Mesenchymal stem cell (in vitro differentiated cells and primary cell): Measurements from ENCODE around the gene NME2.

Experiments used
- DNase-seq: peaks from one replicate; pipeline ENCODE4 v3.0.0-alpha.2; 2013
- H2AFZ ChIP-seq: one replicate; pipeline ENCODE4 v1.6.1; 2013; ENCODE audit warnings: low read depth, mild to moderate bottlenecking, control low read depth, inconsistent platforms, low read length, moderate library complexity
- H2AK5ac ChIP-seq: 2 replicates; pipeline ENCODE4 v1.6.1; 2013; ENCODE audit warnings: low read length, moderate library complexity, mild to moderate bottlenecking, inconsistent platforms; ENCODE audit not compliant: severe bottlenecking
- H2BK120ac ChIP-seq: one replicate; pipeline ENCODE4 v1.6.1; 2013; ENCODE audit warnings: low read depth, mild to moderate bottlenecking, inconsistent platforms, low read length, moderate library complexity
- H2BK12ac ChIP-seq, 2 experiments: one replicate each; pipeline ENCODE4 v1.6.1; 2013; ENCODE audit warnings: inconsistent platforms in 2 of 2, low read length in 2 of 2, mild to moderate bottlenecking in 2 of 2, moderate library complexity in 2 of 2, control low read depth in 1 of 2
- H2BK15ac ChIP-seq: one replicate; pipeline ENCODE4 v1.6.1; 2013; ENCODE audit warnings: mild to moderate bottlenecking, low read depth, inconsistent platforms; ENCODE audit not compliant: poor library complexity, severe bottlenecking
- H2BK5ac ChIP-seq: 2 replicates; pipeline ENCODE4 v1.6.1; 2013; ENCODE audit warnings: low read depth, mild to moderate bottlenecking, low read length, control low read depth, inconsistent platforms; ENCODE audit not compliant: poor library complexity, severe bottlenecking
- H3K14ac ChIP-seq, 2 experiments: one replicate each; pipeline ENCODE4 v1.6.1; 2013; ENCODE audit warnings: inconsistent platforms in 2 of 2, low read length in 2 of 2, control low read depth in 1 of 2, mild to moderate bottlenecking in 1 of 2, moderate library complexity in 1 of 2
- H3K18ac ChIP-seq, 2 experiments: one replicate each; pipeline ENCODE4 v1.6.1; 2013; ENCODE audit warnings: inconsistent platforms in 2 of 2, low read length in 2 of 2, control low read depth in 1 of 2, low read depth in 1 of 2, mild to moderate bottlenecking in 1 of 2
- H3K23ac ChIP-seq, 2 experiments: one replicate each; pipeline ENCODE4 v1.6.1; 2013; ENCODE audit warnings: inconsistent platforms in 2 of 2, low read length in 2 of 2, mild to moderate bottlenecking in 2 of 2, moderate library complexity in 2 of 2, control low read depth in 1 of 2
- H3K27ac ChIP-seq: 2 replicates; pipeline ENCODE4 v1.5.1; 2013; ENCODE audit warnings: mild to moderate bottlenecking, moderate library complexity, low read length, control low read depth, inconsistent platforms; ENCODE audit not compliant: poor library complexity, severe bottlenecking
- H3K27me3 ChIP-seq, 2 experiments: 2 replicates each; pipeline versions ENCODE4 v1.6.1 to v1.7.0; 2013; ENCODE audit warnings: low read length in 2 of 2, mild to moderate bottlenecking in 2 of 2, moderate library complexity in 2 of 2, control low read depth in 1 of 2, inconsistent platforms in 1 of 2; ENCODE audit not compliant: control insufficient read depth in 1 of 2, insufficient read depth in 1 of 2
- H3K36me3 ChIP-seq, 2 experiments: 2 replicates each; pipeline versions ENCODE4 v1.6.1 to v1.7.0; 2013; ENCODE audit warnings: low read length in 2 of 2, control low read depth in 1 of 2, inconsistent platforms in 1 of 2, low read depth in 1 of 2, mild to moderate bottlenecking in 1 of 2; ENCODE audit not compliant: insufficient read depth in 2 of 2, control insufficient read depth in 1 of 2
- H3K4ac ChIP-seq, 2 experiments: one replicate each; pipeline ENCODE4 v1.6.1; 2013; ENCODE audit warnings: inconsistent platforms in 2 of 2, low read length in 2 of 2, mild to moderate bottlenecking in 2 of 2, moderate library complexity in 2 of 2, control low read depth in 1 of 2, low read depth in 1 of 2
- H3K4me1 ChIP-seq: 2 replicates; pipeline ENCODE4 v1.6.1; 2013; ENCODE audit warnings: low read depth, low read length, control low read depth; ENCODE audit not compliant: control insufficient read depth, insufficient read depth
- H3K4me2 ChIP-seq: 2 replicates; pipeline ENCODE4 v1.6.1; 2013; ENCODE audit warnings: low read length, mild to moderate bottlenecking, inconsistent platforms; ENCODE audit not compliant: poor library complexity, severe bottlenecking
- H3K4me3 ChIP-seq, 2 experiments: 2 replicates each; pipeline versions ENCODE4 v1.5.1 to v1.7.0; 2013; ENCODE audit warnings: low read length in 2 of 2, mild to moderate bottlenecking in 2 of 2, control low read depth in 1 of 2, low read depth in 1 of 2; ENCODE audit not compliant: insufficient read depth in 1 of 2
- H3K79me1 ChIP-seq: replicated peaks from 2 replicates; pipeline ENCODE4 v1.6.1; 2013; ENCODE audit warnings: mild to moderate bottlenecking, control low read depth, low read length, inconsistent platforms; ENCODE audit not compliant: poor library complexity, severe bottlenecking
- H3K9ac ChIP-seq: 2 replicates; pipeline ENCODE4 v1.7.0; 2013; ENCODE audit warnings: mild to moderate bottlenecking, low read length, moderate library complexity
- H3K9me3 ChIP-seq: 2 replicates; pipeline ENCODE4 v1.7.0; 2013; ENCODE audit warnings: mild to moderate bottlenecking, low read length; ENCODE audit not compliant: control insufficient read depth
- H4K8ac ChIP-seq: one replicate; pipeline ENCODE4 v1.6.1; 2013; ENCODE audit warnings: inconsistent platforms, mild to moderate bottlenecking, low read length, moderate library complexity
- H4K91ac ChIP-seq: one replicate; pipeline ENCODE4 v1.6.1; 2013; ENCODE audit warnings: mild to moderate bottlenecking, low read length, inconsistent platforms
- WGBS: methylation state at CpG from one replicate; pipeline ENCODE4 v1.1.7; 2013; ENCODE audit warnings: mixed read lengths; 5-methylcytosine and 5-hydroxymethylcytosine counted together

NME2 gene

GRCh38 chr17:51153210-51154072, 12.8 kb upstream of the NME2 start, which contains the start of gene NME1:
TSS of gene NME1 (plus strand) at chr17:51153559. CDS start at chr17:51155655, 2,096 bp downstream.
- DNase-seq, result peak; percentile 100
- H2BK5ac ChIP-seq, result peak within 1 kb of the TSS; percentile 66

GRCh38 chr17:51154176-51154575, 12.0 kb upstream of the NME2 start:
- H2BK12ac ChIP-seq, result no peak overlapping the region
- no peak overlapping the region for H3K18ac ChIP-seq
- WGBS, result 0% methylated on average over 3 of the region's 6 CpGs

More at GRCh38 chr17:51153210-51154072, 12.8 kb upstream of the NME2 start, which contains the start of gene NME1:
- Histone ChIP-seq H3K14ac (peak within 1 kb of the TSS in 1 of 2 experiments; percentile 98), H3K27ac (peak within 1 kb of the TSS; percentile 91), H3K4me1 (peaks cover 6% of the 10 kb centered on the region), H3K4ac (peak within 1 kb of the TSS; percentile 24 to 94), H3K9ac (peak within 1 kb of the TSS; percentile 92), H2AFZ (peak within 1 kb of the TSS; percentile 80), H3K79me1 (peaks cover 4% of the 10 kb centered on the region), H2BK15ac (no peak within 1 kb of the TSS), H4K91ac (peak within 1 kb of the TSS; percentile 82), H3K4me3 (peak within 1 kb of the TSS; percentile 90 to 98), H3K9me3 (no peaks in the 10 kb centered on the region), H3K4me2 (peak within 1 kb of the TSS; percentile 82), H3K18ac (peak within 1 kb of the TSS; percentile 77 to 88), H3K36me3 (peaks cover 4 to 25% of the 10 kb centered on the region in 2 experiments), H2BK120ac (peak within 1 kb of the TSS; percentile 42), H3K27me3 (no peaks in the 10 kb centered on the region), H2AK5ac (peak within 1 kb of the TSS; percentile 54), H4K8ac (peak within 1 kb of the TSS; percentile 94), H3K23ac (peak within 1 kb of the TSS in 1 of 2 experiments; percentile 92), H2BK12ac (no peak within 1 kb of the TSS)
- under 1% methylated on average over 60 of the region's 60 CpGs for WGBS

GRCh38 chr17:51155416-51155815, 10.8 kb upstream of the NME2 start:
- Histone ChIP-seq H2BK12ac (no peak overlapping the region), H3K4ac (no peak overlapping the region), H2AFZ (no peak overlapping the region), H3K79me1 (peaks cover 14% of the 10 kb centered on the region), H3K4me1 (peaks cover 6% of the 10 kb centered on the region), H3K23ac (no peak overlapping the region), H4K91ac (no peak overlapping the region), H2BK15ac (no peak overlapping the region), H3K27me3 (no peaks in the 10 kb centered on the region), H3K9ac (peak overlapping the region; percentile 92), H4K8ac (no peak overlapping the region), H3K14ac (no peak overlapping the region), H3K9me3 (no peaks in the 10 kb centered on the region), H3K18ac (no peak overlapping the region), H2BK5ac (no peak overlapping the region), H3K36me3 (peaks cover 9 to 41% of the 10 kb centered on the region in 2 experiments), H2BK120ac (no peak overlapping the region), H3K4me2 (no peak overlapping the region), H3K27ac (no peak overlapping the region), H3K4me3 (no peak overlapping the region), H2AK5ac (no peak overlapping the region)
- 97% methylated on average over 8 of the region's 8 CpGs for WGBS
- DNase-seq, result no peak

More at GRCh38 chr17:51154176-51154575, 12.0 kb upstream of the NME2 start:
- H2AK5ac ChIP-seq, result no peak overlapping the region
- H3K9me3 ChIP-seq, result no peaks in the 10 kb centered on the region
- no peak overlapping the region for H2BK5ac ChIP-seq
- peak overlapping the region in 1 of 2 experiments; percentile 94 for H3K4ac ChIP-seq
- H4K91ac ChIP-seq, result no peak overlapping the region
- H3K36me3 ChIP-seq, result peaks cover 4 to 32% of the 10 kb centered on the region in 2 experiments
- peak overlapping the region; percentile 82 for H3K4me2 ChIP-seq
- H2AFZ ChIP-seq, result no peak overlapping the region
- H3K23ac ChIP-seq, result no peak overlapping the region
- peak; percentile 33 for DNase-seq
- peak overlapping the region; percentile 12 for H4K8ac ChIP-seq
- H3K14ac ChIP-seq, result peak overlapping the region in 1 of 2 experiments; percentile 7
- H2BK15ac ChIP-seq, result no peak overlapping the region
- peak overlapping the region in 1 of 2 experiments; percentile 90 for H3K4me3 ChIP-seq
- peaks cover 6% of the 10 kb centered on the region for H3K4me1 ChIP-seq
- H3K9ac ChIP-seq, result peak overlapping the region; percentile 92
- H2BK120ac ChIP-seq, result no peak overlapping the region
- peak overlapping the region; percentile 87 for H3K27ac ChIP-seq
- peaks cover 7% of the 10 kb centered on the region for H3K79me1 ChIP-seq
- no peaks in the 10 kb centered on the region for H3K27me3 ChIP-seq

GRCh38 chr17:51159604-51160003, 6.6 kb upstream of the NME2 start:
- Histone ChIP-seq H3K4me3 (no peak overlapping the region), H2BK12ac (no peak overlapping the region), H2AK5ac (no peak overlapping the region), H3K36me3 (peaks cover 41 to 71% of the 10 kb centered on the region in 2 experiments), H3K4ac (no peak overlapping the region), H2BK120ac (no peak overlapping the region), H3K9me3 (no peaks in the 10 kb centered on the region), H3K4me1 (peaks cover 4% of the 10 kb centered on the region), H3K27ac (no peak overlapping the region), H2BK15ac (no peak overlapping the region), H3K14ac (no peak overlapping the region), H4K91ac (no peak overlapping the region), H3K79me1 (peaks cover 22% of the 10 kb centered on the region), H3K4me2 (no peak overlapping the region), H4K8ac (no peak overlapping the region), H2AFZ (no peak overlapping the region), H2BK5ac (no peak overlapping the region), H3K9ac (no peak overlapping the region), H3K23ac (no peak overlapping the region), H3K27me3 (no peaks in the 10 kb centered on the region), H3K18ac (no peak overlapping the region)
- WGBS, result 94% methylated on average over 3 of the region's 3 CpGs
- no peak for DNase-seq
